GM12878 (cell line): Measurements from ENCODE around the gene SOAT2. TPM values are rescaled to one million over a fixed set of nuclear protein-coding genes. Genes with fewer than 3 reads are reported as not detected.

Experiments
- ATAC-seq: fragments of 200-7000 bp; cut with Tn5 transposase; 3 replicates; pipeline ENCODE4 v1.9.1; 2020; ENCODE audit warnings: mild to moderate bottlenecking, moderate library complexity
- BruUV-seq: library from RNA; stranded (reverse); fragments of 400-500 nt; replicated peaks from 2 replicates; lab custom pipeline; 2021; lab: Mats Ljungman, UMichigan
- CTCF ChIA-PET: fragments of 300-600 bp; sonication (Branson Sonifier 250); formaldehyde crosslinking; extraction: SDS; loops from one replicate; lab custom pipeline; 2021; ENCODE audit warnings: inconsistent platforms; lab: Yijun Ruan, JAX
- POLR2A ChIA-PET: fragments of 350-600 bp; formaldehyde crosslinking; extraction: SDS; loops from one replicate; lab custom pipeline; 2021; ENCODE audit warnings: inconsistent platforms; lab: Charles Lee
- RAD21 ChIA-PET: fragments of 300-600 bp; sonication (Branson Sonifier 250); formaldehyde crosslinking; loops from one replicate; lab custom pipeline; 2023; ENCODE audit warnings: antibody characterized with exemption; ENCODE audit not compliant: unreplicated experiment; lab: Charles Lee
- SMC1A ChIA-PET: fragments of 300-600 bp; sonication (Branson Sonifier 250); formaldehyde crosslinking; loops from one replicate; lab custom pipeline; 2023; ENCODE audit not compliant: unreplicated experiment, uncharacterized antibody; lab: Charles Lee
- DNase-seq: peaks from one replicate; pipeline ENCODE4 v3.0.0-alpha.2; 2011; ENCODE audit warnings: low read depth, low spot score
- FAIRE-seq: peaks from 3 replicates; lab custom pipeline; 2011; peaks lifted over from hg19 to GRCh38; lab: Jason Lieb, UNC
- H2AFZ ChIP-seq: 2 replicates; pipeline ENCODE4 v1.6.0; 2011; ENCODE audit warnings: low read depth, low read length, control low read depth; ENCODE audit not compliant: control insufficient read depth
- H3K27ac ChIP-seq: 2 replicates; pipeline ENCODE4 v1.5.1; 2011; ENCODE audit warnings: control low read depth; ENCODE audit not compliant: control insufficient read depth, insufficient read depth
- H3K27me3 ChIP-seq, 2 experiments: replicated peaks in 1 of 2; 2 replicates each; pipeline versions ENCODE4 v1.6.0 to v1.6.1; 2011; ENCODE audit warnings: low read length in 1 of 2; ENCODE audit not compliant: control insufficient read depth in 2 of 2, insufficient read depth in 2 of 2
- H3K36me3 ChIP-seq, 2 experiments: 2 replicates each; pipeline ENCODE4 v1.5.1; 2011; ENCODE audit warnings: low read length in 1 of 2; ENCODE audit not compliant: control insufficient read depth in 2 of 2, insufficient read depth in 2 of 2
- H3K4me1 ChIP-seq: 2 replicates; pipeline ENCODE4 v1.6.1; 2011; ENCODE audit warnings: mild to moderate bottlenecking, low read length, moderate library complexity, mixed read lengths; ENCODE audit not compliant: control insufficient read depth, insufficient read depth
- H3K4me2 ChIP-seq: 2 replicates; pipeline ENCODE4 v1.6.0; 2011; ENCODE audit warnings: control low read depth; ENCODE audit not compliant: control insufficient read depth, insufficient read depth
- H3K4me3 ChIP-seq: fragments of 200-600 bp; sonication (generic); 2 replicates; pipeline ENCODE4 v1.5.1; 2016
- H3K79me2 ChIP-seq: 2 replicates; pipeline ENCODE4 v1.6.0; 2011; ENCODE audit warnings: low read length; ENCODE audit not compliant: control insufficient read depth, insufficient read depth
- H3K9ac ChIP-seq: 2 replicates; pipeline ENCODE4 v1.8.0; 2011; ENCODE audit warnings: low read length, control low read depth, mixed read lengths; ENCODE audit not compliant: control insufficient read depth, insufficient read depth
- H3K9me3 ChIP-seq: replicated peaks from 3 replicates; pipeline ENCODE4 v1.5.1; 2011; ENCODE audit warnings: mild to moderate bottlenecking, low read length; ENCODE audit not compliant: control insufficient read depth, insufficient read depth
- H4K20me1 ChIP-seq: 2 replicates; pipeline ENCODE4 v1.6.0; 2011; ENCODE audit not compliant: control insufficient read depth, insufficient read depth
- CBX5 ChIP-seq: sonication (generic); IDR thresholded peaks from 2 replicates; pipeline ENCODE4 v1.6.1; 2016; ENCODE audit warnings: low read depth, moderate library complexity, mild to moderate bottlenecking, inconsistent platforms
- RELA ChIP-seq: fragments of 450-650 bp; IDR thresholded peaks from 2 replicates; pipeline ENCODE4 v1.8.0; 2014; ENCODE audit warnings: borderline replicate concordance; ENCODE audit not compliant: partially characterized antibody
- WGBS: methylation state at CpG from one replicate; pipeline ENCODE4 v1.1.6; 2016; ENCODE audit warnings: low lambda C conversion rate; ENCODE audit not compliant: insufficient replicate concordance, insufficient coverage; ENCODE audit errors: missing lambda C conversion rate; 5-methylcytosine and 5-hydroxymethylcytosine counted together
- in situ Hi-C: fragments of 300-500 bp; cut with MboI; formaldehyde crosslinking; loops from 9 replicates; pipeline ENCODE4 v1.14.3; 2018; ENCODE audit warnings: mixed read lengths
- intact Hi-C: fragments of 100-400 bp; cut with micrococcal nuclease; formaldehyde crosslinking; loops from one replicate; pipeline ENCODE4 v1.14.2; 2022; ENCODE audit not compliant: unreplicated experiment
- polyA plus RNA-seq, 11 experiments: library from polyadenylated mRNA; depleted of rRNA in 4 of 11; unstranded in 6 of 11; stranded (reverse) in 5 of 11; fragments of >200 nt; fragmentation: Nextera tagmentation in 4 of 11; fragmentation: Illumina TruSeq in 1 of 11; extraction: Ambion mirVana in 4 of 11; extraction: Trizol in 1 of 11; gene quantifications; 1 replicate in 1 of 11; 2 replicates in 10 of 11; pipeline versions ENCODE4 v1.2.1 to v1.2.3, GENCODE V29; 2011 to 2016; ENCODE audit warnings: inconsistent platforms in 2 of 11, missing spikeins in 2 of 11, low read depth in 1 of 11
- total RNA-seq, 4 experiments: library from RNA; depleted of rRNA in 3 of 4; stranded (reverse); fragments of >200 nt in 3 of 4; fragmentation: Illumina TruSeq in 1 of 4; extraction: Trizol in 1 of 4; gene quantifications; 2 replicates each; pipeline versions ENCODE4 v1.2.1 to v1.2.3, GENCODE V29; 2013 to 2021
- TF ChIP-seq, protein P1 (sequence below): fragments of 450-650 bp; formaldehyde crosslinking; IDR thresholded peaks from 2 replicates; pipeline ENCODE4 v1.4.0; 2020; ENCODE audit warnings: mild to moderate bottlenecking, moderate library complexity
- TF ChIP-seq, protein P2 (sequence below): fragments of 450-650 bp; IDR thresholded peaks from 2 replicates; pipeline ENCODE4 v1.6.1; 2017; ENCODE audit warnings: antibody characterized with exemption, mild to moderate bottlenecking, moderate library complexity

SOAT2 gene
- total and polyA plus RNA-seq, 10 of the 15 experiments (the other 5 are each of a cell fraction or from before 2014, with no cell fraction given): 0.08 to 1.7 (median 0.69) TPM

GRCh38 chr12:53060064-53060720 lies 43.1 kb upstream of the SOAT2 start:
- SMC1A ChIA-PET: no interaction called here
- Histone ChIP-seq H3K4me2 (no peak overlapping the region), H3K4me1 (no peaks in the 10 kb centered on the region), H4K20me1 (no peaks in the 10 kb centered on the region), H3K36me3 (peaks cover under 1 to 2% of the 10 kb centered on the region in 2 experiments; a peak in 2 of 4 replicates), H2AFZ (no peak overlapping the region), H3K27ac (no peak overlapping the region), H3K9ac (no peak overlapping the region), H3K9me3 (no peaks in the 10 kb centered on the region), H3K27me3 (no peaks in the 10 kb centered on the region), H3K4me3 (no peak overlapping the region), H3K79me2 (no peaks in the 10 kb centered on the region)
- FAIRE-seq (no peak), DNase-seq (no peak), ATAC-seq (no peak; the same call in 2 of the 3 replicates)
- RAD21 ChIA-PET: no interaction called here
- no TSS peak for BruUV-seq
- 26% methylated on average over 15 of the region's 17 CpGs for WGBS
- intact Hi-C loops: no loop called here
- POLR2A ChIA-PET: no interaction called here
- CTCF ChIA-PET: interaction anchor here (1.0 to 2.0 kb wide), 3 partner anchors 9 to 42 kb away, joined by 3 to 7 read pairs (median 6); partner anchors contain the start of gene SOAT2
- in situ Hi-C loops: no loop called here
- TF ChIP-seq, protein P1, sequence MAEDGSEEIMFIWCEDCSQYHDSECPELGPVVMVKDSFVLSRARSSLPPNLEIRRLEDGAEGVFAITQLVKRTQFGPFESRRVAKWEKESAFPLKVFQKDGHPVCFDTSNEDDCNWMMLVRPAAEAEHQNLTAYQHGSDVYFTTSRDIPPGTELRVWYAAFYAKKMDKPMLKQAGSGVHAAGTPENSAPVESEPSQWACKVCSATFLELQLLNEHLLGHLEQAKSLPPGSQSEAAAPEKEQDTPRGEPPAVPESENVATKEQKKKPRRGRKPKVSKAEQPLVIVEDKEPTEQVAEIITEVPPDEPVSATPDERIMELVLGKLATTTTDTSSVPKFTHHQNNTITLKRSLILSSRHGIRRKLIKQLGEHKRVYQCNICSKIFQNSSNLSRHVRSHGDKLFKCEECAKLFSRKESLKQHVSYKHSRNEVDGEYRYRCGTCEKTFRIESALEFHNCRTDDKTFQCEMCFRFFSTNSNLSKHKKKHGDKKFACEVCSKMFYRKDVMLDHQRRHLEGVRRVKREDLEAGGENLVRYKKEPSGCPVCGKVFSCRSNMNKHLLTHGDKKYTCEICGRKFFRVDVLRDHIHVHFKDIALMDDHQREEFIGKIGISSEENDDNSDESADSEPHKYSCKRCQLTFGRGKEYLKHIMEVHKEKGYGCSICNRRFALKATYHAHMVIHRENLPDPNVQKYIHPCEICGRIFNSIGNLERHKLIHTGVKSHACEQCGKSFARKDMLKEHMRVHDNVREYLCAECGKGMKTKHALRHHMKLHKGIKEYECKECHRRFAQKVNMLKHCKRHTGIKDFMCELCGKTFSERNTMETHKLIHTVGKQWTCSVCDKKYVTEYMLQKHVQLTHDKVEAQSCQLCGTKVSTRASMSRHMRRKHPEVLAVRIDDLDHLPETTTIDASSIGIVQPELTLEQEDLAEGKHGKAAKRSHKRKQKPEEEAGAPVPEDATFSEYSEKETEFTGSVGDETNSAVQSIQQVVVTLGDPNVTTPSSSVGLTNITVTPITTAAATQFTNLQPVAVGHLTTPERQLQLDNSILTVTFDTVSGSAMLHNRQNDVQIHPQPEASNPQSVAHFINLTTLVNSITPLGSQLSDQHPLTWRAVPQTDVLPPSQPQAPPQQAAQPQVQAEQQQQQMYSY (CRISPR knock-in tag): no peak
- TF ChIP-seq CBX5 (no peak), RELA (no peak)
- TF ChIP-seq, protein P2, sequence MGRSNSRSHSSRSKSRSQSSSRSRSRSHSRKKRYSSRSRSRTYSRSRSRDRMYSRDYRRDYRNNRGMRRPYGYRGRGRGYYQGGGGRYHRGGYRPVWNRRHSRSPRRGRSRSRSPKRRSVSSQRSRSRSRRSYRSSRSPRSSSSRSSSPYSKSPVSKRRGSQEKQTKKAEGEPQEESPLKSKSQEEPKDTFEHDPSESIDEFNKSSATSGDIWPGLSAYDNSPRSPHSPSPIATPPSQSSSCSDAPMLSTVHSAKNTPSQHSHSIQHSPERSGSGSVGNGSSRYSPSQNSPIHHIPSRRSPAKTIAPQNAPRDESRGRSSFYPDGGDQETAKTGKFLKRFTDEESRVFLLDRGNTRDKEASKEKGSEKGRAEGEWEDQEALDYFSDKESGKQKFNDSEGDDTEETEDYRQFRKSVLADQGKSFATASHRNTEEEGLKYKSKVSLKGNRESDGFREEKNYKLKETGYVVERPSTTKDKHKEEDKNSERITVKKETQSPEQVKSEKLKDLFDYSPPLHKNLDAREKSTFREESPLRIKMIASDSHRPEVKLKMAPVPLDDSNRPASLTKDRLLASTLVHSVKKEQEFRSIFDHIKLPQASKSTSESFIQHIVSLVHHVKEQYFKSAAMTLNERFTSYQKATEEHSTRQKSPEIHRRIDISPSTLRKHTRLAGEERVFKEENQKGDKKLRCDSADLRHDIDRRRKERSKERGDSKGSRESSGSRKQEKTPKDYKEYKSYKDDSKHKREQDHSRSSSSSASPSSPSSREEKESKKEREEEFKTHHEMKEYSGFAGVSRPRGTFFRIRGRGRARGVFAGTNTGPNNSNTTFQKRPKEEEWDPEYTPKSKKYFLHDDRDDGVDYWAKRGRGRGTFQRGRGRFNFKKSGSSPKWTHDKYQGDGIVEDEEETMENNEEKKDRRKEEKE: no peak
